HCT116 (cell line): ENCODE data around the gene TMC4. TPM values are rescaled to one million over a fixed set of nuclear protein-coding genes. Genes with fewer than 3 reads are reported as not detected.

Experiments used
- ATAC-seq: fragments of 200-7000 bp; cut with Tn5 transposase; 2 replicates; pipeline ENCODE4 v1.9.1; 2020; ENCODE audit warnings: mild to moderate bottlenecking, moderate library complexity
- BruUV-seq: library from RNA; stranded (reverse); fragments of 400-500 nt; replicated peaks from 2 replicates; lab custom pipeline; 2021; lab: Mats Ljungman, UMichigan
- CTCF ChIA-PET: fragments of 300-600 bp; sonication (Branson Sonifier 250); formaldehyde crosslinking; loops from one replicate; lab custom pipeline; 2021; ENCODE audit warnings: antibody characterized with exemption; lab: Charles Lee
- POLR2A ChIA-PET: fragments of 300-600, 350-600 bp; sonication (Branson Sonifier 250); formaldehyde crosslinking; loops from one replicate; lab custom pipeline; 2021; ENCODE audit warnings: antibody characterized with exemption; lab: Charles Lee
- RAD21 ChIA-PET, 2 experiments: fragments of 300-600 bp; sonication (Branson Sonifier 250); formaldehyde crosslinking; loops; one replicate each; lab custom pipeline; 2023; ENCODE audit warnings: low total read pairs in 2 of 2; ENCODE audit not compliant: uncharacterized antibody in 2 of 2, unreplicated experiment in 2 of 2, low non-redundant PET in 1 of 2; lab: Charles Lee
- DNase-seq: peaks from one replicate; pipeline ENCODE4 v3.0.0-alpha.2; 2010; ENCODE audit warnings: low read depth, low spot score
- H2AFZ ChIP-seq: fragments of 200-600 bp; shearing (Covaris generic), sonication (generic); 2 replicates; pipeline ENCODE4 v1.6.1; 2017; ENCODE audit warnings: low read depth, mixed run types, mixed read lengths, antibody characterized with exemption, low read length; ENCODE audit not compliant: poor library complexity, severe bottlenecking
- H3K27ac ChIP-seq: 2 replicates; pipeline ENCODE4 v1.5.1; 2012; ENCODE audit warnings: low read depth, low read length
- H3K27me3 ChIP-seq: fragments of 200-600 bp; sonication (generic); 2 replicates; pipeline ENCODE4 v1.6.1; 2016; ENCODE audit warnings: mixed run types, low read length, mixed read lengths; ENCODE audit not compliant: insufficient read depth
- H3K36me3 ChIP-seq, 2 experiments: fragments of 200-500 bp in 1 of 2; fragments of 200-600 bp in 1 of 2; sonication (Bioruptor generic) in 1 of 2; sonication (generic) in 1 of 2; 2 replicates each; pipeline versions ENCODE4 v1.5.1 to v1.6.1; 2014 to 2016; ENCODE audit warnings: low read length in 2 of 2, inconsistent platforms in 1 of 2, mixed read lengths in 1 of 2, mixed run types in 1 of 2; ENCODE audit not compliant: insufficient read depth in 2 of 2, control insufficient read depth in 1 of 2
- H3K4me1 ChIP-seq, 2 experiments: fragments of 200-600 bp in 1 of 2; sonication (generic) in 1 of 2; 2 replicates each; pipeline versions ENCODE4 v1.5.1 to v1.6.1; 2012 to 2017; ENCODE audit warnings: low read length in 2 of 2, inconsistent platforms in 1 of 2, mild to moderate bottlenecking in 1 of 2, mixed read lengths in 1 of 2, mixed run types in 1 of 2, moderate library complexity in 1 of 2; ENCODE audit not compliant: insufficient read depth in 2 of 2, control insufficient read depth in 1 of 2
- H3K4me2 ChIP-seq: fragments of 200-600 bp; sonication (generic); 2 replicates; pipeline ENCODE4 v1.6.1; 2017; ENCODE audit warnings: mixed run types, low read length, mixed read lengths
- H3K4me3 ChIP-seq, 2 experiments: fragments of 200-600 bp in 1 of 2; sonication (generic) in 1 of 2; replicated peaks in 1 of 2; 2 replicates each; pipeline ENCODE4 v1.5.1; 2011 to 2016; ENCODE audit warnings: low read length in 2 of 2, control low read depth in 1 of 2, low read depth in 1 of 2, mild to moderate bottlenecking in 1 of 2, mixed read lengths in 1 of 2, mixed run types in 1 of 2
- H3K79me2 ChIP-seq: fragments of 200-600 bp; sonication (generic); 2 replicates; pipeline ENCODE4 v1.6.1; 2017; ENCODE audit warnings: mild to moderate bottlenecking, mixed run types, low read length, moderate library complexity, mixed read lengths; ENCODE audit not compliant: insufficient read depth
- H3K9ac ChIP-seq: fragments of 200-600 bp; sonication (generic); 2 replicates; pipeline ENCODE4 v1.6.1; 2016; ENCODE audit warnings: low read length, mixed read lengths
- H3K9me2 ChIP-seq: fragments of 200-600 bp; sonication (generic), shearing (Covaris generic); 2 replicates; pipeline ENCODE4 v1.6.1; 2017; ENCODE audit warnings: mixed run types, mild to moderate bottlenecking, moderate library complexity; ENCODE audit not compliant: insufficient read depth
- H3K9me3 ChIP-seq, 2 experiments: fragments of 200-500 bp in 1 of 2; fragments of 200-600 bp in 1 of 2; sonication (Bioruptor generic) in 1 of 2; sonication (generic) in 1 of 2; 2 replicates each; pipeline ENCODE4 v1.6.1; 2014 to 2017; ENCODE audit warnings: low read length in 2 of 2, mixed read lengths in 2 of 2, inconsistent platforms in 1 of 2, low read depth in 1 of 2, mild to moderate bottlenecking in 1 of 2, mixed run types in 1 of 2, moderate library complexity in 1 of 2; ENCODE audit not compliant: control insufficient read depth in 1 of 2, insufficient read depth in 1 of 2
- H4K20me1 ChIP-seq: fragments of 200-600 bp; sonication (generic), shearing (Covaris generic); 2 replicates; pipeline ENCODE4 v1.6.1; 2017; ENCODE audit warnings: mixed run types, mild to moderate bottlenecking, moderate library complexity; ENCODE audit not compliant: insufficient read depth
- CBX3 ChIP-seq: IDR thresholded peaks from 2 replicates; pipeline ENCODE4 v1.6.1; 2012; ENCODE audit warnings: low read depth
- CEBPB ChIP-seq: IDR thresholded peaks from 2 replicates; pipeline ENCODE4 v1.6.1; 2012; ENCODE audit warnings: low read depth
- ELF1 ChIP-seq: IDR thresholded peaks from 2 replicates; pipeline ENCODE4 v1.6.1; 2012; ENCODE audit warnings: low read depth, borderline replicate concordance
- FOSL1 ChIP-seq: IDR thresholded peaks from 2 replicates; pipeline ENCODE4 v1.6.1; 2012; ENCODE audit warnings: low read depth
- JUND ChIP-seq: IDR thresholded peaks from 2 replicates; pipeline ENCODE4 v1.6.1; 2012
- RAD21 ChIP-seq: IDR thresholded peaks from 2 replicates; pipeline ENCODE4 v1.6.1; 2012; ENCODE audit warnings: low read depth, mild to moderate bottlenecking
- REST ChIP-seq: IDR thresholded peaks from 2 replicates; pipeline ENCODE4 v1.6.1; 2012; ENCODE audit warnings: low read depth
- SRF ChIP-seq: IDR thresholded peaks from 2 replicates; pipeline ENCODE4 v1.6.1; 2012; ENCODE audit warnings: low read depth
- TCF7L2 ChIP-seq: IDR thresholded peaks from 2 replicates; pipeline ENCODE4 v1.7.0; 2011; ENCODE audit warnings: borderline replicate concordance, inconsistent platforms; ENCODE audit not compliant: insufficient read depth, insufficient read length; ENCODE audit errors: extremely low read depth
- ZBTB33 ChIP-seq: IDR thresholded peaks from 2 replicates; pipeline ENCODE4 v1.6.1; 2011; ENCODE audit warnings: mild to moderate bottlenecking, low read length, moderate library complexity; ENCODE audit not compliant: insufficient replicate concordance; ENCODE audit errors: extremely low read depth
- ZNF274 ChIP-seq: fragments of 200-500 bp; sonication (Bioruptor generic); IDR thresholded peaks from 2 replicates; pipeline ENCODE4 v1.6.1; 2014; ENCODE audit warnings: mild to moderate bottlenecking, low read depth, low read length, inconsistent platforms
- intact Hi-C: fragments of 100-400 bp; cut with micrococcal nuclease; formaldehyde crosslinking; loops from 2 replicates; pipeline ENCODE4 v1.10.0; 2022
- total RNA-seq: library from RNA; stranded (reverse); gene quantifications from one replicate; pipeline ENCODE4 v1.2.1, GENCODE V29; 2021; ENCODE audit not compliant: unreplicated experiment

TMC4 gene
- total RNA-seq, 1 experiment from 2014 or later: 60.3 TPM

GRCh38 chr19:54206030-54206830 is 33.3 kb upstream of the TMC4 start:
- Histone ChIP-seq H3K4me1 (peaks cover 18 to 63% of the 10 kb centered on the region in 2 experiments), H3K79me2 (peaks cover 68% of the 10 kb centered on the region), H3K9ac (peak overlapping the region; percentile 18; the same call in 1 of the 2 replicates), H3K4me2 (no peak overlapping the region), H3K27me3 (no peaks in the 10 kb centered on the region), H3K9me2 (no peaks in the 10 kb centered on the region), H3K4me3 (no peak overlapping the region), H3K27ac (no peak overlapping the region), H4K20me1 (peaks cover 73% of the 10 kb centered on the region; the same call in 1 of the 2 replicates), H2AFZ (no peak overlapping the region), H3K36me3 (peaks cover 55 to 70% of the 10 kb centered on the region in 2 experiments), H3K9me3 (no peaks in the 10 kb centered on the region)
- POLR2A ChIA-PET: interaction anchor here (1.7 to 2.5 kb wide), 2 partner anchors 12 to 16 kb away, joined by 4 to 16 read pairs; partner anchors contain the start of genes MBOAT7 and TSEN34
- CTCF ChIA-PET: no interaction called here
- RAD21 ChIA-PET: no interaction called here
- no peak for DNase-seq
- no peak for ATAC-seq
- TF ChIP-seq FOSL1: no peak
- no peak for TF ChIP-seq CEBPB
- no TSS peak for BruUV-seq
- intact Hi-C loops: no loop called here

- ATAC-seq (no peak), DNase-seq (no peak)
- H3K79me2 ChIP-seq: peaks cover 78% of the 10 kb centered on the region
- BruUV-seq: no TSS peak
- ChIA-PET RAD21 (no interaction called here), CTCF (no interaction called here), POLR2A (interaction anchor here (1.7 to 2.5 kb wide), 2 partner anchors 11 to 15 kb away, joined by 4 to 16 read pairs; partner anchors contain the start of genes MBOAT7 and TSEN34)
- no peak overlapping the region for H3K27ac ChIP-seq
- H3K9me3 ChIP-seq: no peaks in the 10 kb centered on the region
- H4K20me1 ChIP-seq: peaks cover 73% of the 10 kb centered on the region; the same call in 1 of the 2 replicates
- no peak overlapping the region for H3K4me2 ChIP-seq
- H2AFZ ChIP-seq: no peak overlapping the region
- intact Hi-C loops: no loop called here
- H3K27me3 ChIP-seq: no peaks in the 10 kb centered on the region
- peaks cover 18 to 64% of the 10 kb centered on the region in 2 experiments for H3K4me1 ChIP-seq
- no peaks in the 10 kb centered on the region for H3K9me2 ChIP-seq
- H3K9ac ChIP-seq: no peak overlapping the region
- H3K36me3 ChIP-seq: peaks cover 55 to 72% of the 10 kb centered on the region in 2 experiments
- no peak overlapping the region for H3K4me3 ChIP-seq
- no peak for TF ChIP-seq CBX3
- TF ChIP-seq ZNF274: no peak
- TF ChIP-seq ELF1: no peak
- TF ChIP-seq CEBPB: no peak
- TF ChIP-seq ZBTB33: no peak
- no peak for TF ChIP-seq TCF7L2
- TF ChIP-seq JUND: no peak
- no peak for TF ChIP-seq RAD21
- TF ChIP-seq SRF: no peak
- no peak for TF ChIP-seq REST
Measured at GRCh38 chr19:54204767-54205468, 32.0 kb upstream of the TMC4 start.
